Measurements from ENCODE around the gene RASGRF1. TPM values are rescaled to one million over a fixed set of nuclear protein-coding genes. Genes with fewer than 3 reads are reported as not detected.

The RASGRF1 gene
- total RNA-seq, 1 donor from 2014 or later = not detected

GRCh38 chr15:79054350-79054749 lies 36.2 kb downstream of the RASGRF1 start:
- Mint-ChIP-seq H3K36me3 (ENCODE audit: low read depth) (no peaks in the 10 kb centered on the region), H3K9me3 (no peaks in the 10 kb centered on the region), H3K27me3 (ENCODE audit: insufficient read depth) (peaks cover 13% of the 10 kb centered on the region), H3K4me3 (no peak overlapping the region), H3K4me1 (ENCODE audit: low read depth) (no peaks in the 10 kb centered on the region), H3K27ac (no peak overlapping the region)
- no peak for DNase-seq (ENCODE audit: low spot score)
- intact Hi-C loops (cut with micrococcal nuclease) = no loop called here

GRCh38 chr15:79053894-79054293 lies 36.7 kb downstream of the RASGRF1 start:
- DNase-seq (ENCODE audit: low spot score) = no peak
- Mint-ChIP-seq H3K4me1 (ENCODE audit: low read depth) (no peaks in the 10 kb centered on the region), H3K36me3 (ENCODE audit: low read depth) (no peaks in the 10 kb centered on the region), H3K9me3 (no peaks in the 10 kb centered on the region), H3K4me3 (no peak overlapping the region), H3K27me3 (ENCODE audit: insufficient read depth) (peaks cover 13% of the 10 kb centered on the region), H3K27ac (no peak overlapping the region)
- intact Hi-C loops (cut with micrococcal nuclease) = no loop called here

- Mint-ChIP-seq H3K4me3 (no peak overlapping the region), H3K27me3 (ENCODE audit: insufficient read depth) (peaks cover 11% of the 10 kb centered on the region), H3K27ac (no peak overlapping the region), H3K36me3 (ENCODE audit: low read depth) (no peaks in the 10 kb centered on the region), H3K9me3 (no peaks in the 10 kb centered on the region), H3K4me1 (ENCODE audit: low read depth) (no peaks in the 10 kb centered on the region)
- DNase-seq (ENCODE audit: low spot score) = no peak
- intact Hi-C loops (cut with micrococcal nuclease) = no loop called here
Measured at GRCh38 chr15:79051941-79052731, 38.4 kb downstream of the RASGRF1 start.

- Mint-ChIP-seq H3K27ac (no peak overlapping the region), H3K9me3 (no peaks in the 10 kb centered on the region), H3K36me3 (ENCODE audit: low read depth) (no peaks in the 10 kb centered on the region), H3K27me3 (ENCODE audit: insufficient read depth) (peaks cover 7% of the 10 kb centered on the region), H3K4me3 (no peak overlapping the region), H3K4me1 (ENCODE audit: low read depth) (no peaks in the 10 kb centered on the region)
- intact Hi-C loops (cut with micrococcal nuclease) = no loop called here
- DNase-seq (ENCODE audit: low spot score) = no peak
Measured at GRCh38 chr15:79051029-79051428, 39.6 kb downstream of the RASGRF1 start.

GRCh38 chr15:79050341-79050740 lies 40.2 kb downstream of the RASGRF1 start:
- intact Hi-C loops (cut with micrococcal nuclease) = no loop called here
- Mint-ChIP-seq H3K36me3 (ENCODE audit: low read depth) (no peaks in the 10 kb centered on the region), H3K9me3 (no peaks in the 10 kb centered on the region), H3K4me1 (ENCODE audit: low read depth) (no peaks in the 10 kb centered on the region), H3K27me3 (ENCODE audit: insufficient read depth) (peaks cover under 1% of the 10 kb centered on the region), H3K4me3 (no peak overlapping the region), H3K27ac (no peak overlapping the region)
- no peak for DNase-seq (ENCODE audit: low spot score)

GRCh38 chr15:79049416-79049815 lies 41.2 kb downstream of the RASGRF1 start:
- H3K27ac Mint-ChIP-seq = no peak overlapping the region
- intact Hi-C loops (cut with micrococcal nuclease) = no loop called here
- H3K9me3 Mint-ChIP-seq = no peaks in the 10 kb centered on the region
- H3K27me3 Mint-ChIP-seq (ENCODE audit: insufficient read depth) = no peaks in the 10 kb centered on the region
- H3K4me1 Mint-ChIP-seq (ENCODE audit: low read depth) = no peaks in the 10 kb centered on the region
- no peak for DNase-seq (ENCODE audit: low spot score)
- no peak overlapping the region for H3K4me3 Mint-ChIP-seq
- H3K36me3 Mint-ChIP-seq (ENCODE audit: low read depth) = no peaks in the 10 kb centered on the region

- Mint-ChIP-seq H3K4me1 (ENCODE audit: low read depth) (no peaks in the 10 kb centered on the region), H3K4me3 (no peak overlapping the region), H3K36me3 (ENCODE audit: low read depth) (no peaks in the 10 kb centered on the region), H3K27me3 (ENCODE audit: insufficient read depth) (no peaks in the 10 kb centered on the region), H3K9me3 (no peaks in the 10 kb centered on the region), H3K27ac (no peak overlapping the region)
- no peak for DNase-seq (ENCODE audit: low spot score)
- intact Hi-C loops (cut with micrococcal nuclease) = no loop called here
Measured at GRCh38 chr15:79047676-79048439, 42.7 kb downstream of the RASGRF1 start.

GRCh38 chr15:79046691-79047404 lies 43.7 kb downstream of the RASGRF1 start:
- Mint-ChIP-seq H3K4me3 (no peak overlapping the region), H3K4me1 (ENCODE audit: low read depth) (no peaks in the 10 kb centered on the region), H3K9me3 (no peaks in the 10 kb centered on the region), H3K27me3 (ENCODE audit: insufficient read depth) (no peaks in the 10 kb centered on the region), H3K27ac (no peak overlapping the region), H3K36me3 (ENCODE audit: low read depth) (no peaks in the 10 kb centered on the region)
- intact Hi-C loops (cut with micrococcal nuclease) = no loop called here
- no peak for DNase-seq (ENCODE audit: low spot score)

GRCh38 chr15:79045041-79045440 lies 45.5 kb downstream of the RASGRF1 start:
- intact Hi-C loops (cut with micrococcal nuclease) = no loop called here
- no peaks in the 10 kb centered on the region for H3K27me3 Mint-ChIP-seq (ENCODE audit: insufficient read depth)
- no peak for DNase-seq (ENCODE audit: low spot score)
- no peaks in the 10 kb centered on the region for H3K9me3 Mint-ChIP-seq
- H3K4me3 Mint-ChIP-seq = no peak overlapping the region
- no peaks in the 10 kb centered on the region for H3K4me1 Mint-ChIP-seq (ENCODE audit: low read depth)
- no peak overlapping the region for H3K27ac Mint-ChIP-seq
- no peaks in the 10 kb centered on the region for H3K36me3 Mint-ChIP-seq (ENCODE audit: low read depth)

- intact Hi-C loops (cut with micrococcal nuclease) = no loop called here
- no peaks in the 10 kb centered on the region for H3K36me3 Mint-ChIP-seq (ENCODE audit: low read depth)
- no peak overlapping the region for H3K4me3 Mint-ChIP-seq
- H3K4me1 Mint-ChIP-seq (ENCODE audit: low read depth) = no peaks in the 10 kb centered on the region
- no peaks in the 10 kb centered on the region for H3K27me3 Mint-ChIP-seq (ENCODE audit: insufficient read depth)
- DNase-seq (ENCODE audit: low spot score) = no peak
- no peaks in the 10 kb centered on the region for H3K9me3 Mint-ChIP-seq
- no peak overlapping the region for H3K27ac Mint-ChIP-seq
Measured at GRCh38 chr15:79042213-79042928, 48.2 kb downstream of the RASGRF1 start.

- DNase-seq (ENCODE audit: low spot score) = no peak
- intact Hi-C loops (cut with micrococcal nuclease) = no loop called here
- no peak overlapping the region for H3K4me3 Mint-ChIP-seq
- peaks cover 3% of the 10 kb centered on the region for H3K27me3 Mint-ChIP-seq (ENCODE audit: insufficient read depth)
- H3K4me1 Mint-ChIP-seq (ENCODE audit: low read depth) = no peaks in the 10 kb centered on the region
- no peaks in the 10 kb centered on the region for H3K9me3 Mint-ChIP-seq
- no peak overlapping the region for H3K27ac Mint-ChIP-seq
- H3K36me3 Mint-ChIP-seq (ENCODE audit: low read depth) = no peaks in the 10 kb centered on the region
Measured at GRCh38 chr15:79041601-79042168, 48.9 kb downstream of the RASGRF1 start.

GRCh38 chr15:79037848-79038247 lies 52.7 kb downstream of the RASGRF1 start:
- H3K9me3 Mint-ChIP-seq = no peaks in the 10 kb centered on the region
- H3K36me3 Mint-ChIP-seq (ENCODE audit: low read depth) = no peaks in the 10 kb centered on the region
- no peak overlapping the region for H3K4me3 Mint-ChIP-seq
- H3K27me3 Mint-ChIP-seq (ENCODE audit: insufficient read depth) = peaks cover 21% of the 10 kb centered on the region
- DNase-seq (ENCODE audit: low spot score) = no peak
- no peaks in the 10 kb centered on the region for H3K4me1 Mint-ChIP-seq (ENCODE audit: low read depth)
- H3K27ac Mint-ChIP-seq = no peak overlapping the region
- intact Hi-C loops (cut with micrococcal nuclease) = no loop called here
